Umbilical cord (tissue), 2 donors: ENCODE data around the gene GARIN5B. TPM values are rescaled to one million over a fixed set of nuclear protein-coding genes. Genes with fewer than 3 reads are reported as not detected.

ENCODE experiments used
- DNase-seq: peaks from one replicate; pipeline ENCODE4 v3.0.0-alpha.2; 2015; ENCODE audit warnings: low spot score
- total RNA-seq: library from RNA; depleted of rRNA; stranded (reverse); fragments of >200 nt; gene quantifications from one replicate; pipeline ENCODE4 v1.2.3, GENCODE V29; 2014; ENCODE audit warnings: low replicate concordance; ENCODE audit not compliant: insufficient read depth

The GARIN5B gene
- total RNA-seq, 1 donor from 2014 or later: not detected

GRCh38 chr19:55370305-55370988 is 7.4 kb upstream of the GARIN5B start, which contains the start of gene IL11:
Gene IL11, minus strand, starts transcription at chr19:55370463. Its CDS starts 153 bp downstream, at chr19:55370310.
- peak; percentile 58 for DNase-seq

- peak; percentile 89 for DNase-seq
These were observed 6.7 kb upstream of the GARIN5B start for GRCh38 chr19:55369653-55370304.

DNA sequence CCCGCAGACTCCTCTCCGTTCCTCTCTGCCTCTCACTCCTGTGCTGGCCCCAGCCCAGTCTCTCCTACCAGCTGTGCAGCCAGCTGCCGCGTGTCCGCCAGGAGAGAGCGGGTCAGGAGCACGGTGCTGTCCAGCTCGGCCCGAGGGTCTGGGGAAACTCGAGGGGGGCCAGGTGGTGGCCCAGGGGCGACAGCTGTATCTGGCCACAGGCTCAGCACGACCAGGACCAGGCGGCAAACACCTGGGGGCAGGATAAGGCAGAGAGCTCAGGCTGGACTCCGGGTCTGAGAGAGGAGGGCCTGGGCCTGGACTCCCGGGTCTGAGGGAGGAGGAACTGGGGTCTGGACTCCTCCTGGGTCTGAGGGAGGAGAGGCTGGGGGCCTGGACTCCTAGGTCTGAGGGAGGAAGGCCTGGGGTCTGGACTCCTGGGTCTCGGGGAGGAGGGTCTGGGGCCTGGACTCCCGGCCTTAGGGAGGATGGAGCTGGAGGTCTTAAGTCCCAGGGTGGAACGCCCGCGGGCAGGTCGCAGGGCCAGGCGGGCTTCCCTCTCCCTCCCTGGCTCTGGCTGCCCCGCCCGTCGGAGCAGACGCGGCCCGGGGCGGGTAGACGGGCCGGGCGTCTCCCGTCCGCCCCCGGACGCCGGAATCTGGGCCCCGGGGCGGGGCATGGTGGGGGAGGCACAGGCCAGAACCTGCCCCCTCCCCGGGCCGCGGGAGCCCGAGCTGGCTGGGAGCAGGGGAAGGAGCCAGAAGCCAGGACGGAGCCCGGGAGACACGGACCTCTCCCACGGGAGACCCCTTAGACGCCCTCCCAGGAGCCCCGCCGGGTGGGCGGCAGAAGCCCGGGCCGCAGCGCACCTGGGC is 5.9 kb upstream of the GARIN5B start:
- peak; percentile 86 for DNase-seq

DNA sequence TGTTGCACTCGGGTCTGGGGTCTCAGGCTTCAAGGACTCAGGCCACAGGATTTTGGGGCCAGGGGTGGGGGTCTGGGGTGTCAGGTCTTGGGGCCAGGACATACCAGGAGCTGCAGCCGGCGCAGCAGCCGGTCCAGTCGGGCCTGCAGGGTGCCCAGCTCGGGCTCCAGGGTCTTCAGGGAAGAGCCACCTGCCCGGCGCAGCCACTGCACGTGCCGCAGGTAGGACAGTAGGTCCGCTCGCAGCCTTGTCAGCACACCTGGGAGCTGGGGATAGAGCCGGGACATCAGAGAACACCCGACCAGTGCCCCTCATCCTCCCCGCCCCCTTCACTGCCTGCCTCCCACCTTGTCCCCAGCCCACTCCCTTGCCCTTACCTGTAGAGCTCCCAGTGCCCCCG is 5.0 kb upstream of the GARIN5B start:
- DNase-seq: no peak

- no peak for DNase-seq
These were observed 3.7 kb upstream of the GARIN5B start for GRCh38 chr19:55366790-55367189.

DNA sequence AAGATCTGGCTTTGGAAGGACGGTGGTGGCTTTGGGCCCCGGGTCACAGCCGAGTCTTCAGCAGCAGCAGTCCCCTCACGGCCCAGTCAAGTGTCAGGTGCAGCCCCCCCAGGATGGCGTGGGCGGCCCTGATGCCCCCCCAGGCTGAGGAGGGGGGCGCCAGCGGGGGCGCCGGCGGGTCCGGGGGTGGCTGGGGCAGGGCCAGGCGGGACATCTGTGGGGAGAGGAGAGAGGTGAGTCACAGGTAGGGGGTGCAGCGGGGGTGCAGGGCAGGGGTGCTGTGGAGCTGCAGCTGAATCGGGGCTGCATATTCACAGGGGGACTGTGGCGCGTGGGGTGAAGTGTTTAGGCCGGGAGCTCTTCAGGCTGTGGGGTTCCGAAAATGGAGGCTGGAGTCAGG is 2.9 kb upstream of the GARIN5B start:
- DNase-seq: no peak

DNA sequence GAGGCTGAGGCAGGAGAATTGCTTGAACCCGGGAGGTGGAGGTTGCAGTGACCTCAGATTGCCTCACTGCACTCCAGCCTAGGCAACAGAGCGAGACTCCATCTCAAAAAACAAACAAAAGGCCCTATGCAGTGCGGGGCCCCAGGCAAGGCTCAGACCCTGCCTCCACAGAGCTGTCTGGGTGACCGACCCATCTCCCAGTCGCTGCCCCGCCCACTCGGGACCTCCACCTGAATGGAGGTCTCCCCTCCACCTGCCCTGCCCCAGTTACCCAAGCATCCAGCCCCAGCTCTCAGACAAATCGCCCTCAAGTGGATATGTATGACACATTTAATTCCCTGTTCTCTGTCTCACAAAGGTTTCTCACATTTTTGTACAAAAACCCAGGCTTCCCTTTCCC is 2.2 kb upstream of the GARIN5B start:
- DNase-seq: no peak

DNA sequence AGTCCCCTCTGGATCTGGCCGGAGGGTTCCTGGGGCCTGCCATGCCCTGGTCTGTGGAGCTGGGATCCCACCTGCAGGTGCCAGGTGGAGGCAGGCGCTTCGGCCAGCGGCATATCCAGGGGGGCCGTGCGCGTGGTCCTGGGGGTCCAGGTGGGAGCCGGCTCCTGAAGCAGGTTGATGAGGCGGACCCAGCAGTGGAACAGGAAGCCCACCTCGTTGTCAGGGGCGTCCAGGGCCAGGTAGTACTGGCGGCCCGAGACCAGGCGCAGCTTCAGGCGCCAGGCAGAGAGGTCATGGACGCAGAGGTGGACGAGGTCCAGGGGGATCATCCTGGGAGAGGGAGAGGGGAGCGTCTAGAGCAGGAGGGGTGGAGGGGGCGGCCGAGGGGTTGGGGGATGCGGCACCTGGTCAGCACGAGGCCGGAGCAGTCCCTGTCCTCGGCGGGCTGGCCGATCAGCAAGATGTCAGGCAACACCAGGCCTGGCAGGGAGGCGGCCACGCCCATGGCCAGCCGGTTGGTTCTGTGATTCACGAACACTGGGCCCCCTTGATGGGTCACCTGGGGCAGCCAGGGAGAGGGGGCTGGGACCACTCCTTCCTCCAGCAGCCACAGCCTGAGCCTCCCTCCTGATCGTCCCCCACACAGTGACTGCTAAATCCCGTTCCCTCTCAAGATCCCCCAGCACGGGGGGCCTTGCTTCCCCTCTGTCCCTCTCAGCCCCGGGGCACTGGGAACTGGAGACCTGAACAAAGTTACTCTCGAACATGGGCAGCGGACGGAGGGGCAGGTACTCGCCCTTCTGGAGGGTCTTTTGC is 678 bp downstream of the GARIN5B start:
- DNase-seq: no peak

DNA sequence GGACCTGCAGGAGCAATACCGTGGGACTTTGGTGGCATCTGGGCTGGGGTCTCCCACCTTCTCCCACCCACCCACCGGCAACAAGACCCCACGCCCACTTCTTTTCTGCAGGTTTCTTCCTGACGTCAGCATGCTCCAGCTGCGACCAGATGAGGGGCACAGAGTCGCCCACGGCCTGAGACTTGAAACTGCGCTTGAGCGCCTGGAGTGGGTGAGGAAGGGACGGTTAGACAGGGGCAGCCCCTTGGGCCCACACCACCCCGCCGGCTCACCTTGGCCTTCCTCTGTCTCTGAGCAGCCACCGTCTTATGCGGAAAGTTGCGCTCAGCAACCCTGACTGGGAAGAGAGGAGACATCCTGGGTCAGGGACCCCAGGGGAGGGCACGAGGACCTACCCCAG is 2.2 kb downstream of the GARIN5B start:
- no peak for DNase-seq

DNA sequence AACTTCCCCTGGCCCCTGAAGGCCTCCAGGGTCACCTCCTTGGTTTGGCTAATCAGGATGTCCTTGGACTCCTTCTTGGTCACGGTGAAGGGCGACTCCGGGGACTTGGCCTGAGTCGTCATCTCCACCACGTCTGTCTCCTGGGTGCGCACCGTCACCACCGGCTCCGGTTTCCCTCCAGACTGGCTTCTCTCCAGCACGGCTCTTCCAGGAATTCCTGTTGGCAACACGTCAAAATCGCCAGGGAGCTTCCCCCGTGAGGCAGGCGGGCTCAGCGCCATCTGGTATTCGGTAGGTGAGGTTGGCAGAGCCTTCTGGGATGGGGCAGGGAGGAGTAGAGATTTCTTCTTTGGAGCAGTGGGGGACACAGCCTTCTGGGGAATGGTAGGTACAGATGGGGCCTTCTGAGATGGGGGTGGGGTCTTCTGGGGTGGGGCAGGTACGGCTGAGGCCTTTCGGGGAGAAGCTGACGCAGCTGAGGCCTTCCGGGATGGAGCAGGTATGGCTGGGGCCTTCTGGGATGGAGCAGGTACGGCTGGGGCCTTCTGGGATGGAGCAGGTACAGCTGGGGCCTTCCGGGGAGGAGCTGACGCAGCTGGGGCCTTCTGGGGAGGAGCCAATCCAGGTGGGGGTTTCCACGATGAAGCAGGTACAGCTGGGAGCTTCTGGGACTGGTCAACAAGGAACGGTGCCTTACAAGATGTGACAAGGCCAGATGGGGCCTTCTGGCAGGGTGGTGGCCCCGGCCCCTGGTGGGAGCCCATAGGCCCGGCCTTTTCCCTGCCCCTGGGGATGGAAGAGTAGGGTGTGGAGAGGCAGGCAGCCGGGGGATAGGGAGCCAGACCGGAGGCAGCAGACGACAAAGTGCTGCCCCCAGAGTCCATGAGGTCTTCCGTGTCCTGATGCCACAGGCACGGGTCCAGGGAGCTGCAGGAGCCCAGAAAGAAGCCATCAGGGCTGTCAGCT is 3.8 kb downstream of the GARIN5B start:
- DNase-seq: no peak

DNA sequence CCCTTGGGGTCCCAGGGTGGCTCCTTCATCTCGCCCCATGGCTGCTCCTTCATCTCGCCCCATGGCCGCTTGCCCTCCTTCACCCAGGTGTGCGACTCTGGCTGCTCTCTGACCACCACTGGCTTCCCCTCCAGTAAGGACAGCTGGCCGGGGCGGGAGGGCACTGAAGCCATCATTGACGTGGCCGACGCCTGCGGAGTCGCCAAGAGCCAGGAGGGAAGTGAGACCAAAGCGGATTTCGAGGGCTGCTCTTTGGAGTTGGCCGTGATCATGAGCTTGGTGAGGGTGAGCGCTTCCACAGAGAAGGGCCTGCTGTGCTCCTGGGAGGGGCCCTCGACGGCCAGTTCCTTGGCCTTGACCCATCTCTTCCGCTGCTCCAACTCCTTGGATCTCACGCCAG is 4.6 kb downstream of the GARIN5B start:
- DNase-seq: no peak

DNA sequence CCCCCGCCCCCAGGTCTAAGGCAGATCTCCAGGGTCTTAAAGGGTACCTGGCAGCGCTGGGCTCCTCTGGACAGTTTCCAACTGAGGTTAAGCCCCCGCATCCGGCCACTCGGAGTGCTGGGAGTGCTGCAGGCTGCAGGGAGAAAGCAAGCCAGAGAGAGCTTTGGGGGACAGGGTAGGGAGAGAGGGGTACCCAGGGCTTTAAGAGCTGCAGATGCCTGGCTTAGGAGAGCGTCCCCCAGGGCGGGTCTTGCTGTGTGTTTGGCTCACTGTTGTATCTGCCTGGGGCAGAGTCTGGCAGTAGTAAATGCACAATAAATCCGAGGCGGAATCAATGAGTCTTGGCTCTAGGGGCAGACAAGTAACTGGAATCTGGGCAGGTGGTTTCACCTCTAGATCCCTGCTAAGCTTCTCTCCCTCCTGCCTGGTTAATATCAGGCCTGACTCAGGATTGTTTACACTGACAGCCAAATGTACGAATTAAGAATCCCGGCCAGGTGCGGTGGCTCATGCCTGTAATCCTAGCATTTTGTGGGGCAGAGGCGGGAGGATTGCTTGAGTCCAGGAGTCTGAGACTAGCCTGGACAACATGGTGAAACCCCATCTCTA is 7.7 kb downstream of the GARIN5B start:
- no peak for DNase-seq

GRCh38 chr19:55354698-55355212 is 8.3 kb downstream of the GARIN5B start, which contains the start of gene COX6B2:
Gene COX6B2, minus strand, starts transcription at chr19:55354719. Its CDS starts 198 bp downstream, at chr19:55354521.
- DNase-seq: no peak

GRCh38 chr19:55353803-55354697 is 9.0 kb downstream of the GARIN5B start:
- peak; percentile 59 for DNase-seq

DNA sequence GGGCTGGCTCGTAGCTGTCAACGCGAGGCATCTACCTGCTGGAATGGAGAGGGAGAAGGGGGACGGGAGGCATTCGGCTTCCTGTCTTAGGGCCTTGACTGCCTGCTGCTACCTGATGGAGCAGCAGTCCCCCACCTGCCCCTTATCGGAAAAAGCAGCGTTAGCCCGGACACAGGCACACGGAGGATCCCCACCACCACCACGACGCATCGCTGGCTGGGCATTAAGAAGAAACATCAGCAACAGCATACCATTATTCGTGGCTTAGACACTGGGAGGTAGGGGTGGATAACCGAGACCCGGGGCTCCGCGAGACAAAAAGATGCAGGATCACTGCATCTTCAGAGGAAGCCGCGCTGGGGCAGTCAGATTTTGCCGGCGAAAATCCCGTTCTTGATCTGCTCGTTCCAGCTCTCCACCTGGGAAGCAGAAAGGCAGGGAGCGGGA is 9.7 kb downstream of the GARIN5B start:
- no peak for DNase-seq

GRCh38 chr19:55352549-55353145 is 10.4 kb downstream of the GARIN5B start:
- no peak for DNase-seq

GRCh38 chr19:55352040-55352439 is 11.0 kb downstream of the GARIN5B start:
- DNase-seq: no peak
